Measurements from ENCODE around the gene ANKRD11. TPM values are rescaled to one million over a fixed set of nuclear protein-coding genes. Genes with fewer than 3 reads are reported as not detected.
A peak's percentile ranks its signal among the peaks of the same experiment; 100 is the strongest.

ANKRD11 gene
- 100 to 1,000 TPM; 178 to 254 (median 240) TPM for total RNA-seq
- polyA plus RNA-seq = 10 to 100 TPM in 1 of 2 donors, 1 to 10 TPM in 1; 8.7 to 28.4 TPM
- total RNA-seq = 270 reads per million, percentile 95 among the genes with 10 or more reads in this experiment

GRCh38 chr16:89490439-89491237 lies at the start of gene ANKRD11:
ANKRD11 (minus strand) TSS chr16:89490561; CDS start chr16:89317019, 173,542 bp downstream.
- Mint-ChIP-seq H3K4me3 (peak within 1 kb of the TSS; percentile 89 to 98 (median 94)), H3K27me3 (peaks cover 0 to 2% (median 0%) of the 10 kb centered on the region in 5 donors), H3K27ac (peak within 1 kb of the TSS; percentile 92 to 99 (median 97)), H3K4me1 (peaks cover 48 to 73% (median 52%) of the 10 kb centered on the region in 7 donors), H3K36me3 (peaks cover 0 to 9% (median 5%) of the 10 kb centered on the region in 5 donors), H3K9me3 (peaks cover 0 to 5% (median 0%) of the 10 kb centered on the region in 11 donors)
- intact Hi-C loops (cut with micrococcal nuclease) = loop anchor here (1.0 to 10.0 kb wide), 11 partner anchors 15 to 1036 kb away; partner anchors contain the start of genes RPL13 (in 2 of the 2), SPATA2L (in 1 of the 2), SPG7 (in 1 of the 2) and ZFPM1 (in 1 of the 2)
- no peaks in the 10 kb centered on the region for H3K36me3 ChIP-seq (ENCODE audit: control insufficient read depth in 2 of 3, insufficient read depth in 3 of 3, low read length in 3 of 3)
- peak within 1 kb of the TSS; percentile 90 for H3K27ac ChIP-seq (ENCODE audit: low read depth, low read length)
- peak; percentile 99 to 100 (median 99) for DNase-seq
- ChIA-PET CTCF (no interaction called here), POLR2A (interaction anchor here (0.6 to 5.9 kb wide), 8 partner anchors 14 to 175 kb away, joined by 3 to 68 read pairs (median 4); partner anchors contain the start of gene SPG7)
- H3K9me3 ChIP-seq (ENCODE audit: control insufficient read depth in 2 of 3, low read length in 3 of 3) = no peaks in the 10 kb centered on the region
- H3K4me3 ChIP-seq (ENCODE audit: low read length) = peak within 1 kb of the TSS; percentile 92
- H3K4me1 ChIP-seq (ENCODE audit: control insufficient read depth in 2 of 2, insufficient read depth in 2 of 2, low read length in 2 of 2) = peaks cover 43 to 47% of the 10 kb centered on the region in 2 donors
- ATAC-seq = peak; percentile 93
- H3K27me3 ChIP-seq (ENCODE audit: control insufficient read depth in 2 of 2, insufficient read depth in 2 of 2, low read length in 2 of 2) = no peaks in the 10 kb centered on the region

GRCh38 chr16:89538286-89538685 lies 47.9 kb upstream of the ANKRD11 start:
- Mint-ChIP-seq H3K27me3 (no peaks in the 10 kb centered on the region), H3K4me1 (peaks cover 17 to 27% (median 23%) of the 10 kb centered on the region in 7 donors), H3K36me3 (peaks cover 0 to 14% (median 8%) of the 10 kb centered on the region in 5 donors), H3K27ac (peak overlapping the region in 4 of 9 donors; percentile 12 to 75 (median 48)), H3K4me3 (peak overlapping the region in 1 of 10 donors; percentile 37), H3K9me3 (no peaks in the 10 kb centered on the region)
- POLR2A ChIA-PET = interaction anchor here (0.8 to 1.4 kb wide), 3 partner anchors 11 to 25 kb away, joined by 4 read pairs; no protein-coding TSS in a partner anchor
- Histone ChIP-seq H3K4me1 (ENCODE audit: control insufficient read depth in 2 of 2, insufficient read depth in 2 of 2, low read length in 2 of 2) (peaks cover 9 to 22% of the 10 kb centered on the region in 2 donors), H3K27ac (ENCODE audit: low read depth, low read length) (no peak overlapping the region), H3K36me3 (ENCODE audit: control insufficient read depth in 2 of 3, insufficient read depth in 3 of 3, low read length in 3 of 3) (peaks cover 0 to 41% (median 8%) of the 10 kb centered on the region in 3 experiments), H3K27me3 (ENCODE audit: control insufficient read depth in 2 of 2, insufficient read depth in 2 of 2, low read length in 2 of 2) (no peaks in the 10 kb centered on the region), H3K4me3 (ENCODE audit: low read length) (no peak overlapping the region), H3K9me3 (ENCODE audit: control insufficient read depth in 2 of 3, low read length in 3 of 3) (no peaks in the 10 kb centered on the region)
- ATAC-seq (no peak), DNase-seq (no peak)
- intact Hi-C loops (cut with micrococcal nuclease) = no loop called here
- CTCF ChIA-PET = no interaction called here

GRCh38 chr16:89537549-89537925 lies 47.2 kb upstream of the ANKRD11 start:
- peaks cover 0 to 45% (median 8%) of the 10 kb centered on the region in 3 experiments for H3K36me3 ChIP-seq (ENCODE audit: control insufficient read depth in 2 of 3, insufficient read depth in 3 of 3, low read length in 3 of 3)
- Mint-ChIP-seq H3K36me3 (peaks cover 0 to 13% (median 8%) of the 10 kb centered on the region in 5 donors), H3K4me3 (no peak overlapping the region), H3K9me3 (no peaks in the 10 kb centered on the region), H3K4me1 (peaks cover 17 to 27% (median 24%) of the 10 kb centered on the region in 7 donors), H3K27ac (peak overlapping the region in 3 of 9 donors; percentile 38 to 75 (median 66)), H3K27me3 (no peaks in the 10 kb centered on the region)
- H3K9me3 ChIP-seq (ENCODE audit: control insufficient read depth in 2 of 3, low read length in 3 of 3) = no peaks in the 10 kb centered on the region
- no peak overlapping the region for H3K27ac ChIP-seq (ENCODE audit: low read depth, low read length)
- ATAC-seq (no peak), DNase-seq (no peak)
- POLR2A ChIA-PET = interaction anchor here (0.9 to 1.4 kb wide), 3 partner anchors 11 to 49 kb away, joined by 3 to 4 read pairs (median 4); no protein-coding TSS in a partner anchor
- CTCF ChIA-PET = interaction anchor here (1.0 kb wide), 1 partner anchor 12 kb away, joined by 3 read pairs; no protein-coding TSS in a partner anchor
- peaks cover 9 to 22% of the 10 kb centered on the region in 2 donors for H3K4me1 ChIP-seq (ENCODE audit: control insufficient read depth in 2 of 2, insufficient read depth in 2 of 2, low read length in 2 of 2)
- H3K27me3 ChIP-seq (ENCODE audit: control insufficient read depth in 2 of 2, insufficient read depth in 2 of 2, low read length in 2 of 2) = no peaks in the 10 kb centered on the region
- intact Hi-C loops (cut with micrococcal nuclease) = no loop called here
- H3K4me3 ChIP-seq (ENCODE audit: low read length) = no peak overlapping the region

GRCh38 chr16:89536886-89537548 lies 46.7 kb upstream of the ANKRD11 start:
- Mint-ChIP-seq H3K27me3 (no peaks in the 10 kb centered on the region), H3K27ac (peak overlapping the region; percentile 38 to 90 (median 73)), H3K4me1 (peaks cover 17 to 27% (median 24%) of the 10 kb centered on the region in 7 donors), H3K4me3 (peak overlapping the region in 1 of 10 donors; percentile 2), H3K36me3 (peaks cover 0 to 15% (median 8%) of the 10 kb centered on the region in 5 donors), H3K9me3 (no peaks in the 10 kb centered on the region)
- intact Hi-C loops (cut with micrococcal nuclease) = no loop called here
- ChIA-PET POLR2A (interaction anchor here (0.6 to 1.4 kb wide), 4 partner anchors 12 to 332 kb away, joined by 3 to 4 read pairs (median 4); no protein-coding TSS in a partner anchor), CTCF (interaction anchor here (1.0 kb wide), 1 partner anchor 12 kb away, joined by 3 read pairs; no protein-coding TSS in a partner anchor)
- peaks cover 9 to 22% of the 10 kb centered on the region in 2 donors for H3K4me1 ChIP-seq (ENCODE audit: control insufficient read depth in 2 of 2, insufficient read depth in 2 of 2, low read length in 2 of 2)
- no peak overlapping the region for H3K4me3 ChIP-seq (ENCODE audit: low read length)
- H3K27me3 ChIP-seq (ENCODE audit: control insufficient read depth in 2 of 2, insufficient read depth in 2 of 2, low read length in 2 of 2) = no peaks in the 10 kb centered on the region
- H3K9me3 ChIP-seq (ENCODE audit: control insufficient read depth in 2 of 3, low read length in 3 of 3) = no peaks in the 10 kb centered on the region
- ATAC-seq = no peak
- DNase-seq = no peak
- peak overlapping the region; percentile 16 for H3K27ac ChIP-seq (ENCODE audit: low read depth, low read length)
- peaks cover 0 to 50% (median 8%) of the 10 kb centered on the region in 3 experiments for H3K36me3 ChIP-seq (ENCODE audit: control insufficient read depth in 2 of 3, insufficient read depth in 3 of 3, low read length in 3 of 3)

DNA sequence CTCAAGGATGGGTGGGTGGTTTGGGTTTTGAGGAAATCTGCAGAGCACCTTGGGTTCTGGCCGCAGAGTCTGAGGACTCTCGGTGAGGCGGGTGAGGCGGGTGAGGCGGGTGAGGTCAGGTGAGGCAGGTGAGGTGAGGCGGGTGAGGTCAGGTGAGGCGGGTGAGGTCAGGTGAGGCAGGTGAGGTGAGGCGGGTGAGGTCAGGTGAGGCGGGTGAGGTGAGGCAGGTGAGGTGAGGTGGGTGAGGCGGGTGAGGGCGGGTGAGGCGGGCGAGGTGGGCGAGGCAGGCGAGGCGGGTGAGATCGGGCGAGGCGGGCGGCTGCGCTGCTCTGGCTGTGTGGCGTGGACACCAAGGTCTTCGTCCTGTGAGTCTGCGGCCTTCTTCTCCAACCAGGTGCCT lies 46.0 kb upstream of the ANKRD11 start:
- peaks cover 0 to 49% (median 8%) of the 10 kb centered on the region in 3 experiments for H3K36me3 ChIP-seq (ENCODE audit: control insufficient read depth in 2 of 3, insufficient read depth in 3 of 3, low read length in 3 of 3)
- peak overlapping the region; percentile 55 for H3K27ac ChIP-seq (ENCODE audit: low read depth, low read length)
- peaks cover 9 to 22% of the 10 kb centered on the region in 2 donors for H3K4me1 ChIP-seq (ENCODE audit: control insufficient read depth in 2 of 2, insufficient read depth in 2 of 2, low read length in 2 of 2)
- Mint-ChIP-seq H3K4me1 (peaks cover 17 to 27% (median 24%) of the 10 kb centered on the region in 7 donors), H3K36me3 (peaks cover 0 to 18% (median 8%) of the 10 kb centered on the region in 5 donors), H3K27me3 (no peaks in the 10 kb centered on the region), H3K27ac (peak overlapping the region in 7 of 9 donors; percentile 38 to 90 (median 73)), H3K9me3 (no peaks in the 10 kb centered on the region), H3K4me3 (no peak overlapping the region)
- H3K27me3 ChIP-seq (ENCODE audit: control insufficient read depth in 2 of 2, insufficient read depth in 2 of 2, low read length in 2 of 2) = no peaks in the 10 kb centered on the region
- no peak for ATAC-seq
- H3K9me3 ChIP-seq (ENCODE audit: control insufficient read depth in 2 of 3, low read length in 3 of 3) = no peaks in the 10 kb centered on the region
- DNase-seq = no peak
- intact Hi-C loops (cut with micrococcal nuclease) = no loop called here
- CTCF ChIA-PET = no interaction called here
- H3K4me3 ChIP-seq (ENCODE audit: low read length) = no peak overlapping the region
- POLR2A ChIA-PET = no interaction called here

All from naive thymus-derived CD4-positive, alpha-beta T cell (primary cell).